A673 (cell line): ENCODE measurements around the gene BMX.

Source experiments
- CTCF ChIP-seq: fragments of 300-800, 200-600 bp; sonication (generic); conservative IDR thresholded peaks from 2 replicates; pipeline ENCODE4 v1.5.1; 2017; ENCODE audit warnings: low read depth, mild to moderate bottlenecking, antibody characterized with exemption, low read length, moderate library complexity, mixed read lengths
- EZH2 ChIP-seq: fragments of 200-600 bp; sonication (generic); IDR thresholded peaks from 2 replicates; pipeline ENCODE4 v1.6.1; 2017; ENCODE audit warnings: borderline replicate concordance, low read depth, mild to moderate bottlenecking, mixed read lengths, antibody characterized with exemption, low read length; ENCODE audit not compliant: poor library complexity, severe bottlenecking

- no peak for TF ChIP-seq CTCF
- TF ChIP-seq EZH2: no peak
These were observed 58.6 kb downstream of the BMX start for GRCh38 chrX:15559227-15559626.
